HCT116 (cell line): ENCODE results near the gene CDKL4. TPM values are rescaled to one million over a fixed set of nuclear protein-coding genes. Genes with fewer than 3 reads are reported as not detected.

Experiments
- ATAC-seq: fragments of 200-7000 bp; cut with Tn5 transposase; 2 replicates; pipeline ENCODE4 v1.9.1; 2020; ENCODE audit warnings: mild to moderate bottlenecking, moderate library complexity
- BruUV-seq: library from RNA; stranded (reverse); fragments of 400-500 nt; replicated peaks from 2 replicates; lab custom pipeline; 2021; lab: Mats Ljungman, UMichigan
- CTCF ChIA-PET: fragments of 300-600 bp; sonication (Branson Sonifier 250); formaldehyde crosslinking; loops from one replicate; lab custom pipeline; 2021; ENCODE audit warnings: antibody characterized with exemption; lab: Charles Lee
- POLR2A ChIA-PET: fragments of 300-600, 350-600 bp; sonication (Branson Sonifier 250); formaldehyde crosslinking; loops from one replicate; lab custom pipeline; 2021; ENCODE audit warnings: antibody characterized with exemption; lab: Charles Lee
- RAD21 ChIA-PET, 2 experiments: fragments of 300-600 bp; sonication (Branson Sonifier 250); formaldehyde crosslinking; loops; one replicate each; lab custom pipeline; 2023; ENCODE audit warnings: low total read pairs in 2 of 2; ENCODE audit not compliant: uncharacterized antibody in 2 of 2, unreplicated experiment in 2 of 2, low non-redundant PET in 1 of 2; lab: Charles Lee
- DNase-seq: peaks from one replicate; pipeline ENCODE4 v3.0.0-alpha.2; 2010; ENCODE audit warnings: low read depth, low spot score
- H2AFZ ChIP-seq: fragments of 200-600 bp; shearing (Covaris generic), sonication (generic); 2 replicates; pipeline ENCODE4 v1.6.1; 2017; ENCODE audit warnings: low read depth, mixed run types, mixed read lengths, antibody characterized with exemption, low read length; ENCODE audit not compliant: poor library complexity, severe bottlenecking
- H3K27ac ChIP-seq: 2 replicates; pipeline ENCODE4 v1.5.1; 2012; ENCODE audit warnings: low read depth, low read length
- H3K27me3 ChIP-seq: fragments of 200-600 bp; sonication (generic); 2 replicates; pipeline ENCODE4 v1.6.1; 2016; ENCODE audit warnings: mixed run types, low read length, mixed read lengths; ENCODE audit not compliant: insufficient read depth
- H3K36me3 ChIP-seq, 2 experiments: fragments of 200-500 bp in 1 of 2; fragments of 200-600 bp in 1 of 2; sonication (Bioruptor generic) in 1 of 2; sonication (generic) in 1 of 2; 2 replicates each; pipeline versions ENCODE4 v1.5.1 to v1.6.1; 2014 to 2016; ENCODE audit warnings: low read length in 2 of 2, inconsistent platforms in 1 of 2, mixed read lengths in 1 of 2, mixed run types in 1 of 2; ENCODE audit not compliant: insufficient read depth in 2 of 2, control insufficient read depth in 1 of 2
- H3K4me1 ChIP-seq, 2 experiments: fragments of 200-600 bp in 1 of 2; sonication (generic) in 1 of 2; 2 replicates each; pipeline versions ENCODE4 v1.5.1 to v1.6.1; 2012 to 2017; ENCODE audit warnings: low read length in 2 of 2, inconsistent platforms in 1 of 2, mild to moderate bottlenecking in 1 of 2, mixed read lengths in 1 of 2, mixed run types in 1 of 2, moderate library complexity in 1 of 2; ENCODE audit not compliant: insufficient read depth in 2 of 2, control insufficient read depth in 1 of 2
- H3K4me2 ChIP-seq: fragments of 200-600 bp; sonication (generic); 2 replicates; pipeline ENCODE4 v1.6.1; 2017; ENCODE audit warnings: mixed run types, low read length, mixed read lengths
- H3K4me3 ChIP-seq, 2 experiments: fragments of 200-600 bp in 1 of 2; sonication (generic) in 1 of 2; replicated peaks in 1 of 2; 2 replicates each; pipeline ENCODE4 v1.5.1; 2011 to 2016; ENCODE audit warnings: low read length in 2 of 2, control low read depth in 1 of 2, low read depth in 1 of 2, mild to moderate bottlenecking in 1 of 2, mixed read lengths in 1 of 2, mixed run types in 1 of 2
- H3K79me2 ChIP-seq: fragments of 200-600 bp; sonication (generic); 2 replicates; pipeline ENCODE4 v1.6.1; 2017; ENCODE audit warnings: mild to moderate bottlenecking, mixed run types, low read length, moderate library complexity, mixed read lengths; ENCODE audit not compliant: insufficient read depth
- H3K9ac ChIP-seq: fragments of 200-600 bp; sonication (generic); 2 replicates; pipeline ENCODE4 v1.6.1; 2016; ENCODE audit warnings: low read length, mixed read lengths
- H3K9me2 ChIP-seq: fragments of 200-600 bp; sonication (generic), shearing (Covaris generic); 2 replicates; pipeline ENCODE4 v1.6.1; 2017; ENCODE audit warnings: mixed run types, mild to moderate bottlenecking, moderate library complexity; ENCODE audit not compliant: insufficient read depth
- H3K9me3 ChIP-seq, 2 experiments: fragments of 200-500 bp in 1 of 2; fragments of 200-600 bp in 1 of 2; sonication (Bioruptor generic) in 1 of 2; sonication (generic) in 1 of 2; 2 replicates each; pipeline ENCODE4 v1.6.1; 2014 to 2017; ENCODE audit warnings: low read length in 2 of 2, mixed read lengths in 2 of 2, inconsistent platforms in 1 of 2, low read depth in 1 of 2, mild to moderate bottlenecking in 1 of 2, mixed run types in 1 of 2, moderate library complexity in 1 of 2; ENCODE audit not compliant: control insufficient read depth in 1 of 2, insufficient read depth in 1 of 2
- H4K20me1 ChIP-seq: fragments of 200-600 bp; sonication (generic), shearing (Covaris generic); 2 replicates; pipeline ENCODE4 v1.6.1; 2017; ENCODE audit warnings: mixed run types, mild to moderate bottlenecking, moderate library complexity; ENCODE audit not compliant: insufficient read depth
- CEBPB ChIP-seq: IDR thresholded peaks from 2 replicates; pipeline ENCODE4 v1.6.1; 2012; ENCODE audit warnings: low read depth
- ELF1 ChIP-seq: IDR thresholded peaks from 2 replicates; pipeline ENCODE4 v1.6.1; 2012; ENCODE audit warnings: low read depth, borderline replicate concordance
- EZH2 ChIP-seq: fragments of 200-600 bp; sonication (generic); IDR thresholded peaks from 2 replicates; pipeline ENCODE4 v1.6.1; 2017; ENCODE audit warnings: antibody characterized with exemption, mixed run types
- FOSL1 ChIP-seq: IDR thresholded peaks from 2 replicates; pipeline ENCODE4 v1.6.1; 2012; ENCODE audit warnings: low read depth
- MAX ChIP-seq: IDR thresholded peaks from 2 replicates; pipeline ENCODE4 v1.6.1; 2012
- POLR2A ChIP-seq: IDR thresholded peaks from 2 replicates; pipeline ENCODE4 v1.7.0; 2011; ENCODE audit warnings: borderline replicate concordance; ENCODE audit not compliant: insufficient read depth, insufficient read length; ENCODE audit errors: extremely low read depth
- POLR2AphosphoS5 ChIP-seq: IDR thresholded peaks from 2 replicates; pipeline ENCODE4 v1.6.1; 2011; ENCODE audit warnings: mild to moderate bottlenecking, low read depth, low read length, moderate library complexity
- RAD21 ChIP-seq: IDR thresholded peaks from 2 replicates; pipeline ENCODE4 v1.6.1; 2012; ENCODE audit warnings: low read depth, mild to moderate bottlenecking
- SP1 ChIP-seq: IDR thresholded peaks from 2 replicates; pipeline ENCODE4 v1.6.1; 2012; ENCODE audit warnings: low read depth
- TCF7L2 ChIP-seq: IDR thresholded peaks from 2 replicates; pipeline ENCODE4 v1.7.0; 2011; ENCODE audit warnings: borderline replicate concordance, inconsistent platforms; ENCODE audit not compliant: insufficient read depth, insufficient read length; ENCODE audit errors: extremely low read depth
- ZBTB33 ChIP-seq: IDR thresholded peaks from 2 replicates; pipeline ENCODE4 v1.6.1; 2011; ENCODE audit warnings: mild to moderate bottlenecking, low read length, moderate library complexity; ENCODE audit not compliant: insufficient replicate concordance; ENCODE audit errors: extremely low read depth
- ZNF274 ChIP-seq: fragments of 200-500 bp; sonication (Bioruptor generic); IDR thresholded peaks from 2 replicates; pipeline ENCODE4 v1.6.1; 2014; ENCODE audit warnings: mild to moderate bottlenecking, low read depth, low read length, inconsistent platforms
- intact Hi-C: fragments of 100-400 bp; cut with micrococcal nuclease; formaldehyde crosslinking; loops from 2 replicates; pipeline ENCODE4 v1.10.0; 2022
- total RNA-seq: library from RNA; stranded (reverse); gene quantifications from one replicate; pipeline ENCODE4 v1.2.1, GENCODE V29; 2021; ENCODE audit not compliant: unreplicated experiment
- TF ChIP-seq, protein P1 (sequence below): IDR thresholded peaks from 2 replicates; pipeline ENCODE4 v1.6.1; 2012

Gene CDKL4
- total RNA-seq, 1 experiment from 2014 or later: 0.27 TPM

DNA sequence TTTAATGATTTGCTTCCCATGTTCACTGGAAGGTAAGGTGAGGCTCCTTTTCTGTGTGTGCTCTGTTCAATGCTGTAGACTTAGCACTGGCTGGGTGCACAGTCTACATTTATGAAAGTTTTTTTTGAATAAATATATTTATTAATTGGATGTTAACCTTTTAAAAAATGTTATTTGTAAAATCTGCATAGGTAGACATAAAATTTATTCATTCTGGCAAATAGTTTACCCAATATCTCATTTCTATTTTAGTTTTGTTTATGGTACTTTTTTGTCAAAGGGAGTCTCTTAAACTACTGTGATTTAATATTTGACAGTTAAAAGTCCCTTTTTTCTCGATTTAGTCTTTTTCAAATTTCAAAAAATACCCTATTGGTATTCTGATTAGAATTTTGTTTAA is 19.9 kb downstream of the CDKL4 start (continued):
- TF ChIP-seq, protein P1, sequence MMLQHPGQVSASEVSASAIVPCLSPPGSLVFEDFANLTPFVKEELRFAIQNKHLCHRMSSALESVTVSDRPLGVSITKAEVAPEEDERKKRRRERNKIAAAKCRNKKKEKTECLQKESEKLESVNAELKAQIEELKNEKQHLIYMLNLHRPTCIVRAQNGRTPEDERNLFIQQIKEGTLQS: no peak
- no peak for TF ChIP-seq FOSL1
- TF ChIP-seq ELF1: no peak
- no peak for TF ChIP-seq POLR2AphosphoS5
- TF ChIP-seq EZH2: no peak
- TF ChIP-seq ZBTB33: no peak
- TF ChIP-seq SP1: no peak
- no peak for TF ChIP-seq ZNF274
- TF ChIP-seq MAX: no peak

DNA sequence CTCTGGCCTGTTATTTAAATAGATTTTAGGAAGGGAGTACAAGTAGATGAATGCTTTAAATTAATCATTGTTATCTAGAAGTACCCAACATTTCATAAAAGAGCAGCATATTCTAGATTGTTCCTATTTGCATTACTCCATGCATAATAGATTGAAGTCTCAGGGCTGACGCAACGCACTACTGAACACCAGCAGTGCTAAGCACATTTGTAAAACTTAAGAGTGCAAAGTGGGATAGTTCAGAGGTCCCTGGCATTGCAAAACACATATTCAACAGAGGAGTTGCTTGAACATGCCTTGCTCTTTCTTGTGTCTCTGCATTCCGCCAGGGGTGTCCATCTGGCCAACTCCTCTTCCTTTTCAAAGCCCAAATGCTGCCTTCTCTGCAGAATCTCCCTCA is 22.3 kb downstream of the CDKL4 start:
- no peak for TF ChIP-seq TCF7L2
- no peak for TF ChIP-seq CEBPB
- no peak for TF ChIP-seq FOSL1
- no peak for TF ChIP-seq SP1
- no peak for TF ChIP-seq RAD21
- TF ChIP-seq POLR2A: no peak
- no TSS peak for BruUV-seq

More for the DNA sequence above, 22.3 kb downstream of the CDKL4 start:
- H3K4me2 ChIP-seq: no peak overlapping the region
- no peak overlapping the region for H2AFZ ChIP-seq
- no peak for DNase-seq
- H3K9me2 ChIP-seq: no peaks in the 10 kb centered on the region; the same call in 1 of the 2 replicates
- H3K9me3 ChIP-seq: no peaks in the 10 kb centered on the region
- H4K20me1 ChIP-seq: no peaks in the 10 kb centered on the region
- intact Hi-C loops: no loop called here
- CTCF ChIA-PET: no interaction called here
- no peaks in the 10 kb centered on the region for H3K79me2 ChIP-seq
- no peak overlapping the region for H3K27ac ChIP-seq
- POLR2A ChIA-PET: no interaction called here
- H3K4me1 ChIP-seq: no peaks in the 10 kb centered on the region
- H3K27me3 ChIP-seq: no peaks in the 10 kb centered on the region
- H3K36me3 ChIP-seq: no peaks in the 10 kb centered on the region
- ATAC-seq: no peak
- RAD21 ChIA-PET: no interaction called here
- H3K4me3 ChIP-seq: no peak overlapping the region
- H3K9ac ChIP-seq: no peak overlapping the region
